Ovary (tissue), 3 donors: ENCODE results near the gene TMPO.

Experiments used
- POLR2A ChIP-seq: fragments of 450-650 bp; IDR thresholded peaks from one replicate; pipeline ENCODE4 v1.6.1; 2017; ENCODE audit warnings: antibody characterized with exemption, mild to moderate bottlenecking, moderate library complexity
- TF ChIP-seq, protein P1 (sequence below), 3 donors: fragments of 450-650 bp in 2 of 3; fragments of 200-600 bp in 1 of 3; IDR thresholded peaks; one replicate each; pipeline versions ENCODE4 v1.5.1 to v1.8.0; 2016 to 2022; ENCODE audit warnings: antibody characterized with exemption in 3 of 3, mild to moderate bottlenecking in 1 of 3
- donor health status: DM: no; HTN: no; CAD: no.

- TF ChIP-seq, protein P1, sequence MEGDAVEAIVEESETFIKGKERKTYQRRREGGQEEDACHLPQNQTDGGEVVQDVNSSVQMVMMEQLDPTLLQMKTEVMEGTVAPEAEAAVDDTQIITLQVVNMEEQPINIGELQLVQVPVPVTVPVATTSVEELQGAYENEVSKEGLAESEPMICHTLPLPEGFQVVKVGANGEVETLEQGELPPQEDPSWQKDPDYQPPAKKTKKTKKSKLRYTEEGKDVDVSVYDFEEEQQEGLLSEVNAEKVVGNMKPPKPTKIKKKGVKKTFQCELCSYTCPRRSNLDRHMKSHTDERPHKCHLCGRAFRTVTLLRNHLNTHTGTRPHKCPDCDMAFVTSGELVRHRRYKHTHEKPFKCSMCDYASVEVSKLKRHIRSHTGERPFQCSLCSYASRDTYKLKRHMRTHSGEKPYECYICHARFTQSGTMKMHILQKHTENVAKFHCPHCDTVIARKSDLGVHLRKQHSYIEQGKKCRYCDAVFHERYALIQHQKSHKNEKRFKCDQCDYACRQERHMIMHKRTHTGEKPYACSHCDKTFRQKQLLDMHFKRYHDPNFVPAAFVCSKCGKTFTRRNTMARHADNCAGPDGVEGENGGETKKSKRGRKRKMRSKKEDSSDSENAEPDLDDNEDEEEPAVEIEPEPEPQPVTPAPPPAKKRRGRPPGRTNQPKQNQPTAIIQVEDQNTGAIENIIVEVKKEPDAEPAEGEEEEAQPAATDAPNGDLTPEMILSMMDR (IDR thresholded peaks at IDR 0.05) = no peak
- TF ChIP-seq POLR2A = no peak
These were observed 29.5 kb upstream of the TMPO start for GRCh38 chr12:98485792-98486340.
